Measurements from ENCODE around the gene PRKCE. TPM values are rescaled to one million over a fixed set of nuclear protein-coding genes. Genes with fewer than 3 reads are reported as not detected.

Gene PRKCE
- total RNA-seq, 1 experiment from 2014 or later, result 4.4 TPM

DNA sequence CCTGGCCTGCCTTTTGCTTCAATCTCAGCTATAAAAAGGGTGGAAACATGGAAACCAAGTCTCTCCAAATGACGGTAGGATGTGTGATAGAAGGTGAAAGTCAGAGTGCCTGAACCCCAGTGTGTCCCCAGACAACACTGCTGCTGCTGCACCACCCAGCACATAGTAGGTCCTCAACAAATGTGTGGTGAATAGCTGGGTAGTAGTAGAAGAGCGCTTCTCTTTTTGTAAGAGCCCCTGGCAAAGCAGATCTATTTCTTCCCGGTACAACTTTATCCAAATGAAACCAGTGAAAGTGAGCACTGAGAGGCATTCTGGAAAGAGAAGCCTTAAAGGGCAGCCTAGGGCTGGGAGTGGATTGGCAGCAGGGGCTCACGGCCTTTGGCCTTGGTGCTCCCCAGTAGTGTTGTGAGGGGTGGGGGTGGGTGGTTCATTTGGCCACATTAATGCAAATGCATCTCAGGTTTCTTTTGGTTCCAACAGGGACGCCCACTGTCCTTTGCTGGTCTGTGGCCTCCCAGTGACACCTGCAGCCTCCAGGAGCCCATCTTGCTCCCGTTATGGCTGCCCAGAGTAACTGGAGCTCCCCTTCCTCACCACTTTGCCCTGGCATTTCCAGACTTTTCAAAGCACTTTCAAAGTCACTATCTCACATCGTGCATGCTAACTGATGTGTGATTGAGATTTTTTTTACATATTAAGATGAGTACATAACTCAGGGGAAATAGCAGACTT lies 341.4 kb downstream of the PRKCE start:
- Histone ChIP-seq H3K36me3 (ENCODE audit: control insufficient read depth, insufficient read depth, low read length) (no peaks in the 10 kb centered on the region), H3K4me3 (ENCODE audit: low read depth, low read length) (no peak overlapping the region), H3K27me3 (replicated peaks; ENCODE audit: control insufficient read depth, insufficient read depth, low read length) (no peaks in the 10 kb centered on the region; the same call in 1 of the 2 replicates), H3K9me3 (no peaks in the 10 kb centered on the region; the same call in 1 of the 2 replicates), H3K4me1 (no peaks in the 10 kb centered on the region; the same call in 1 of the 2 replicates)
- no TSS peak for BruUV-seq (replicated peaks)
- intact Hi-C loops (cut with micrococcal nuclease; ENCODE audit: unreplicated experiment), result loop anchor here (1.0 to 10.0 kb wide), 8 partner anchors 9 to 662 kb away; no protein-coding TSS in a partner anchor
- POLR2A ChIA-PET, result interaction anchor here (0.7 kb wide), 1 partner anchor 13 kb away, joined by 3 read pairs; no protein-coding TSS in a partner anchor
- Mint-ChIP-seq H3K27ac (ENCODE audit: unreplicated experiment) (no peak overlapping the region), H3K4me3 (ENCODE audit: unreplicated experiment) (no peak overlapping the region), H3K27me3 (ENCODE audit: insufficient read depth, unreplicated experiment) (no peaks in the 10 kb centered on the region), H3K9me3 (ENCODE audit: unreplicated experiment) (peaks cover 10% of the 10 kb centered on the region), H3K36me3 (ENCODE audit: insufficient read depth, unreplicated experiment) (no peaks in the 10 kb centered on the region), H3K4me1 (ENCODE audit: low read depth, unreplicated experiment) (peaks cover 12% of the 10 kb centered on the region)
- CTCF ChIA-PET, result interaction anchor here (0.6 to 2.7 kb wide), 13 partner anchors 10 to 373 kb away, joined by 3 to 14 read pairs (median 4); no protein-coding TSS in a partner anchor
- TF ChIP-seq, protein P1, sequence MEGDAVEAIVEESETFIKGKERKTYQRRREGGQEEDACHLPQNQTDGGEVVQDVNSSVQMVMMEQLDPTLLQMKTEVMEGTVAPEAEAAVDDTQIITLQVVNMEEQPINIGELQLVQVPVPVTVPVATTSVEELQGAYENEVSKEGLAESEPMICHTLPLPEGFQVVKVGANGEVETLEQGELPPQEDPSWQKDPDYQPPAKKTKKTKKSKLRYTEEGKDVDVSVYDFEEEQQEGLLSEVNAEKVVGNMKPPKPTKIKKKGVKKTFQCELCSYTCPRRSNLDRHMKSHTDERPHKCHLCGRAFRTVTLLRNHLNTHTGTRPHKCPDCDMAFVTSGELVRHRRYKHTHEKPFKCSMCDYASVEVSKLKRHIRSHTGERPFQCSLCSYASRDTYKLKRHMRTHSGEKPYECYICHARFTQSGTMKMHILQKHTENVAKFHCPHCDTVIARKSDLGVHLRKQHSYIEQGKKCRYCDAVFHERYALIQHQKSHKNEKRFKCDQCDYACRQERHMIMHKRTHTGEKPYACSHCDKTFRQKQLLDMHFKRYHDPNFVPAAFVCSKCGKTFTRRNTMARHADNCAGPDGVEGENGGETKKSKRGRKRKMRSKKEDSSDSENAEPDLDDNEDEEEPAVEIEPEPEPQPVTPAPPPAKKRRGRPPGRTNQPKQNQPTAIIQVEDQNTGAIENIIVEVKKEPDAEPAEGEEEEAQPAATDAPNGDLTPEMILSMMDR (IDR thresholded peaks at IDR 0.05; ENCODE audit: insufficient read depth in 1 of 2, low read depth in 1 of 2, low read length in 1 of 2, severe bottlenecking in 1 of 2, unreplicated experiment in 1 of 2), result no peak
- no peak for DNase-seq

GRCh38 chr2:45993476-45993991 lies 342.1 kb downstream of the PRKCE start:
- H3K27me3 ChIP-seq (replicated peaks; ENCODE audit: control insufficient read depth, insufficient read depth, low read length), result no peaks in the 10 kb centered on the region
- H3K4me3 ChIP-seq (ENCODE audit: low read depth, low read length), result no peak overlapping the region
- H3K27ac Mint-ChIP-seq (ENCODE audit: unreplicated experiment), result no peak overlapping the region
- no peaks in the 10 kb centered on the region for H3K36me3 Mint-ChIP-seq (ENCODE audit: insufficient read depth, unreplicated experiment)
- peak; percentile 71 to 82 for DNase-seq
- H3K9me3 ChIP-seq, result no peaks in the 10 kb centered on the region; the same call in 1 of the 2 replicates
- BruUV-seq (replicated peaks), result no TSS peak
- peaks cover 12% of the 10 kb centered on the region for H3K4me1 Mint-ChIP-seq (ENCODE audit: low read depth, unreplicated experiment)
- no peaks in the 10 kb centered on the region for H3K27me3 Mint-ChIP-seq (ENCODE audit: insufficient read depth, unreplicated experiment)
- TF ChIP-seq, protein P1 (IDR thresholded peaks at IDR 0.05; ENCODE audit: insufficient read depth in 1 of 2, low read depth in 1 of 2, low read length in 1 of 2, severe bottlenecking in 1 of 2, unreplicated experiment in 1 of 2), result peak; percentile 80 to 83
- H3K36me3 ChIP-seq (ENCODE audit: control insufficient read depth, insufficient read depth, low read length), result no peaks in the 10 kb centered on the region
- no peaks in the 10 kb centered on the region; the same call in 1 of the 2 replicates for H3K4me1 ChIP-seq
- intact Hi-C loops (cut with micrococcal nuclease; ENCODE audit: unreplicated experiment), result loop anchor here (1.0 to 10.0 kb wide), 8 partner anchors 9 to 661 kb away; no protein-coding TSS in a partner anchor
- POLR2A ChIA-PET, result no interaction called here
- peaks cover 16% of the 10 kb centered on the region for H3K9me3 Mint-ChIP-seq (ENCODE audit: unreplicated experiment)
- CTCF ChIA-PET, result interaction anchor here (0.9 to 2.7 kb wide), 9 partner anchors 9 to 373 kb away, joined by 3 to 14 read pairs (median 4); no protein-coding TSS in a partner anchor
- H3K4me3 Mint-ChIP-seq (ENCODE audit: unreplicated experiment), result no peak overlapping the region

- peaks cover 12% of the 10 kb centered on the region for H3K4me1 Mint-ChIP-seq (ENCODE audit: low read depth, unreplicated experiment)
- no peaks in the 10 kb centered on the region for H3K36me3 ChIP-seq (ENCODE audit: control insufficient read depth, insufficient read depth, low read length)
- no peaks in the 10 kb centered on the region for H3K36me3 Mint-ChIP-seq (ENCODE audit: insufficient read depth, unreplicated experiment)
- no TSS peak for BruUV-seq (replicated peaks)
- peaks cover 22% of the 10 kb centered on the region for H3K9me3 Mint-ChIP-seq (ENCODE audit: unreplicated experiment)
- no peak overlapping the region for H3K27ac Mint-ChIP-seq (ENCODE audit: unreplicated experiment)
- H3K27me3 ChIP-seq (replicated peaks; ENCODE audit: control insufficient read depth, insufficient read depth, low read length), result no peaks in the 10 kb centered on the region
- ChIA-PET POLR2A (no interaction called here), CTCF (interaction anchor here (0.9 to 2.7 kb wide), 9 partner anchors 9 to 372 kb away, joined by 3 to 14 read pairs (median 4); no protein-coding TSS in a partner anchor)
- no peaks in the 10 kb centered on the region; the same call in 1 of the 2 replicates for H3K9me3 ChIP-seq
- H3K4me3 Mint-ChIP-seq (ENCODE audit: unreplicated experiment), result no peak overlapping the region
- H3K4me3 ChIP-seq (ENCODE audit: low read depth, low read length), result no peak overlapping the region
- no peak for DNase-seq
- intact Hi-C loops (cut with micrococcal nuclease; ENCODE audit: unreplicated experiment), result loop anchor here (5.0 to 10.0 kb wide), 2 partner anchors 352 to 661 kb away; no protein-coding TSS in a partner anchor
- H3K27me3 Mint-ChIP-seq (ENCODE audit: insufficient read depth, unreplicated experiment), result no peaks in the 10 kb centered on the region
- H3K4me1 ChIP-seq, result no peaks in the 10 kb centered on the region; the same call in 1 of the 2 replicates
- TF ChIP-seq, protein P1 (IDR thresholded peaks at IDR 0.05; ENCODE audit: insufficient read depth in 1 of 2, low read depth in 1 of 2, low read length in 1 of 2, severe bottlenecking in 1 of 2, unreplicated experiment in 1 of 2), result no peak
These were observed 342.6 kb downstream of the PRKCE start for GRCh38 chr2:45994060-45994459.

Data from Caco-2 (cell line).